CD4-positive, alpha-beta T cell treated with Interleukin-4 for 1 hour (primary cell): ENCODE measurements around the gene CLCF1.
A peak's percentile ranks its signal among the peaks of the same experiment; 100 is the strongest.
"Not testable (repeated sequence)": the region's sequence is repeated elsewhere in the genome, so short reads cannot be mapped to it uniquely, and the experiment has no call there.

Experiments used
- DNase-seq, 2 donors: peaks; one replicate each; pipeline ENCODE4 v3.0.0-alpha.2; 2020 to 2022

Gene CLCF1

GRCh38 chr11:67321313-67321871, 52.0 kb downstream of the CLCF1 start:
- DNase-seq = no peak

- no peak for DNase-seq
These were observed 52.7 kb downstream of the CLCF1 start for GRCh38 chr11:67320691-67321090.

GRCh38 chr11:67320011-67320410, 53.4 kb downstream of the CLCF1 start:
- DNase-seq = no peak

- not testable (repeated sequence) for DNase-seq
These were observed 54.5 kb downstream of the CLCF1 start for GRCh38 chr11:67318876-67319275.

- DNase-seq = no peak
These were observed 55.4 kb downstream of the CLCF1 start for GRCh38 chr11:67317888-67318555.

GRCh38 chr11:67317205-67317887, 56.1 kb downstream of the CLCF1 start:
- peak; percentile 97 to 98 for DNase-seq

GRCh38 chr11:67316882-67317204, 56.6 kb downstream of the CLCF1 start:
- no peak for DNase-seq

- DNase-seq = no peak
These were observed 58.0 kb downstream of the CLCF1 start for GRCh38 chr11:67315325-67315909.

GRCh38 chr11:67314218-67314617, 59.2 kb downstream of the CLCF1 start:
- DNase-seq = no peak
